ENCODE data around the gene RAX. TPM values are rescaled to one million over a fixed set of nuclear protein-coding genes. Genes with fewer than 3 reads are reported as not detected.

RAX gene
- total RNA-seq, 3 donors from 2014 or later: not detected

DNA sequence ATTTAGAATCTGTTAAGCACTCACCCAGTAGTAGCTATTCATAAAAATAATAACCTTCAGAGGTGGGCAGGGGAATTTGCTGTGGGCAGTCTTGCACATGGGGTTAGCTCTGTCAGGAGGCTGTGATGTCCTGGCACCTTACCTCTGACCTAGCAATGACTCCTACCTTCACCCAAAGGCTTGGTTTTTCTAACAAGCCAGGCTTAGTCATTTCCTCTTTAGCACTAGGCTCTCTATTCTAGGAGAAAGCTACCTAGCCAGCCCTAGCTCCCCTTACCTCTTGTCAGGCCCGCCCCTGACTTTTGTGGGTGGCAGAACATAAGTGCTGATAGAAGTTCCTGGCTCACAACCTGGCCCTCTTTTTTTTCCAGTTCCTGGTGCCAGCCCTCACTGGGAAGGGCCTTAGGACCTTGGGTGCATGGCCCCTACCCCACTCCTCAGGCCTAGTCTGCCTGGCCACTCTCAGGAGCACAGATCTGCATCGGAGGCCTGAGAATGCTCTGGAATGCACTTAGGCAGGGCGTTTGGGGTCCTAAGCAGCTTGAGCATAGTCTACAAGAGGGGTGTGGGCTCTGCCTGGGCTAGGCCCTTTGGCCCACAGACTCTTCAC is 27.5 kb upstream of the RAX start:
- DNase-seq (no peak), ATAC-seq (no peak)
- Histone ChIP-seq H3K4me3 (no peak overlapping the region), H3K4me1 (ENCODE audit: low read depth) (no peaks in the 10 kb centered on the region), H3K9me3 (no peaks in the 10 kb centered on the region), H3K36me3 (ENCODE audit: low read depth) (no peaks in the 10 kb centered on the region)
- no peak for TF ChIP-seq CTCF (IDR thresholded peaks at IDR 0.05)
- intact Hi-C loops (cut with DNase I, micrococcal nuclease): no loop called here

- intact Hi-C loops (cut with DNase I, micrococcal nuclease): no loop called here
- no peaks in the 10 kb centered on the region for H3K9me3 ChIP-seq
- ATAC-seq: no peak
- no peak overlapping the region for H3K4me3 ChIP-seq
- DNase-seq: no peak
- H3K4me1 ChIP-seq (ENCODE audit: low read depth): no peaks in the 10 kb centered on the region
- no peak for TF ChIP-seq CTCF (IDR thresholded peaks at IDR 0.05)
- no peaks in the 10 kb centered on the region for H3K36me3 ChIP-seq (ENCODE audit: low read depth)
These were observed 25.6 kb upstream of the RAX start for GRCh38 chr18:59298871-59299270.

- ATAC-seq: no peak
- Histone ChIP-seq H3K9me3 (no peaks in the 10 kb centered on the region), H3K36me3 (ENCODE audit: low read depth) (no peaks in the 10 kb centered on the region), H3K4me1 (ENCODE audit: low read depth) (no peaks in the 10 kb centered on the region), H3K4me3 (no peak overlapping the region)
- intact Hi-C loops (cut with DNase I, micrococcal nuclease): no loop called here
- DNase-seq: no peak
- no peak for TF ChIP-seq CTCF (IDR thresholded peaks at IDR 0.05)
These were observed 20.1 kb upstream of the RAX start for GRCh38 chr18:59293317-59293716.

- no peak for DNase-seq
- ATAC-seq: no peak
- no peak for TF ChIP-seq CTCF (IDR thresholded peaks at IDR 0.05)
- Histone ChIP-seq H3K9me3 (no peaks in the 10 kb centered on the region), H3K4me3 (no peak overlapping the region), H3K4me1 (ENCODE audit: low read depth) (no peaks in the 10 kb centered on the region), H3K36me3 (ENCODE audit: low read depth) (no peaks in the 10 kb centered on the region)
- intact Hi-C loops (cut with DNase I, micrococcal nuclease): no loop called here
These were observed 13.1 kb upstream of the RAX start for GRCh38 chr18:59286341-59286740.

GRCh38 chr18:59282341-59282740 is 9.1 kb upstream of the RAX start:
- Histone ChIP-seq H3K4me3 (no peak overlapping the region), H3K9me3 (no peaks in the 10 kb centered on the region), H3K4me1 (ENCODE audit: low read depth) (no peaks in the 10 kb centered on the region), H3K36me3 (ENCODE audit: low read depth) (no peaks in the 10 kb centered on the region)
- TF ChIP-seq CTCF (IDR thresholded peaks at IDR 0.05): no peak
- intact Hi-C loops (cut with DNase I, micrococcal nuclease): no loop called here
- no peak for DNase-seq
- ATAC-seq: no peak

DNA sequence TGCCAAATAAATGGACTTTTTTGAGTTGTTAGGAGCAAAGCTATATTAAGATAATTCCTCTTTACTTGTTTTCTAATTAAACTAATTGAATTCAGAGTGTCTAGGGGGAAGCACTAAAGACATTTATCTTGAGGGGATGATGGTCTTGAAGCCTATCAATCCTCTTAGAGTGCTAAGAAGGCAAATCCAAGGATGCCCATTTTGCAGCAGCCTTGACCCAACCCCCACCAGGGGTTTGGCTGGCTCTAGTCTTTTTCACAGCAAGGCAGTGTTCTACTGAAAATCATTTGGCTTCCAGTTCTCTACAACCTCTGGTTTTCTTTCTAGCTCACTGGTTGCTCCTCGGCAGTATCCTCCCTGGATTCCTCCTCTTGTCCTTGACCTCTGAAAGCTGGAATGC is 6.5 kb upstream of the RAX start:
- TF ChIP-seq CTCF (IDR thresholded peaks at IDR 0.05): no peak
- DNase-seq (no peak), ATAC-seq (no peak)
- intact Hi-C loops (cut with DNase I, micrococcal nuclease): no loop called here
- H3K4me1 ChIP-seq (ENCODE audit: low read depth): no peaks in the 10 kb centered on the region
- no peaks in the 10 kb centered on the region for H3K9me3 ChIP-seq
- no peak overlapping the region for H3K4me3 ChIP-seq
- H3K36me3 ChIP-seq (ENCODE audit: low read depth): no peaks in the 10 kb centered on the region

Data from mucosa of descending colon (tissue), 3 donors.